GM12892 (cell line): ENCODE measurements around the gene PCP2.

Experiments used
- POLR2A ChIP-seq: IDR thresholded peaks from 2 replicates; pipeline ENCODE4 v1.6.1; 2011; ENCODE audit warnings: low read depth, low read length, control low read depth
- POLR2AphosphoS5 ChIP-seq: IDR thresholded peaks from 2 replicates; pipeline ENCODE4 v1.6.1; 2011; ENCODE audit warnings: low read depth, low read length, control low read depth
- TAF1 ChIP-seq: IDR thresholded peaks from 2 replicates; pipeline ENCODE4 v1.6.1; 2011; ENCODE audit warnings: low read depth, mild to moderate bottlenecking, control low read depth, low read length, borderline replicate concordance

GRCh38 chr19:7631577-7631976 lies 1.9 kb downstream of the PCP2 start:
- TF ChIP-seq TAF1, result no peak
- TF ChIP-seq POLR2AphosphoS5, result no peak
- TF ChIP-seq POLR2A, result no peak
